Caco-2 (cell line): ENCODE results near the gene DIRAS1. TPM values are rescaled to one million over a fixed set of nuclear protein-coding genes. Genes with fewer than 3 reads are reported as not detected.

Experiments used
- BruUV-seq: library from RNA; stranded (reverse); fragments of 400-500 nt; replicated peaks from 2 replicates; lab custom pipeline; 2021; lab: Mats Ljungman, UMichigan
- CTCF ChIA-PET: fragments of 300-600 bp; sonication (Branson Sonifier 250); formaldehyde crosslinking; loops from one replicate; lab custom pipeline; 2022; ENCODE audit warnings: antibody characterized with exemption; lab: Charles Lee
- POLR2A ChIA-PET: fragments of 300-600 bp; sonication (Branson Sonifier 250); formaldehyde crosslinking; loops from one replicate; lab custom pipeline; 2022; ENCODE audit warnings: antibody characterized with exemption; lab: Charles Lee
- DNase-seq, 2 experiments: peaks; one replicate each; pipeline versions ENCODE4 v3.0.0 to v3.0.0-alpha.2; 2020 to 2022
- H3K27me3 ChIP-seq: replicated peaks from 2 replicates; pipeline ENCODE4 v1.6.0; 2011; ENCODE audit warnings: low read length; ENCODE audit not compliant: control insufficient read depth, insufficient read depth
- H3K36me3 ChIP-seq: 2 replicates; pipeline ENCODE4 v1.5.1; 2011; ENCODE audit warnings: low read length; ENCODE audit not compliant: control insufficient read depth, insufficient read depth
- H3K4me1 ChIP-seq: fragments of 250-450 bp; sonication (Bioruptor Pico); 2 replicates; pipeline ENCODE4 v1.5.1; 2020; ENCODE audit warnings: mild to moderate bottlenecking
- H3K4me3 ChIP-seq: 2 replicates; pipeline ENCODE4 v1.5.1; 2011; ENCODE audit warnings: low read depth, mild to moderate bottlenecking, control low read depth, low read length
- H3K9me3 ChIP-seq: fragments of 250-450 bp; sonication (Bioruptor Pico); 2 replicates; pipeline ENCODE4 v1.5.1; 2020; ENCODE audit warnings: mild to moderate bottlenecking, moderate library complexity
- H3K27ac Mint-ChIP-seq: one replicate; pipeline ENCODE4 v1.8.0; 2022; ENCODE audit warnings: mixed read lengths; ENCODE audit not compliant: unreplicated experiment
- H3K27me3 Mint-ChIP-seq: one replicate; pipeline ENCODE4 v1.8.0; 2022; ENCODE audit warnings: mixed read lengths; ENCODE audit not compliant: insufficient read depth, unreplicated experiment
- H3K36me3 Mint-ChIP-seq: one replicate; pipeline ENCODE4 v1.8.0; 2022; ENCODE audit warnings: mild to moderate bottlenecking, mixed read lengths; ENCODE audit not compliant: insufficient read depth, unreplicated experiment
- H3K4me1 Mint-ChIP-seq: one replicate; pipeline ENCODE4 v1.8.0; 2022; ENCODE audit warnings: low read depth, mixed read lengths; ENCODE audit not compliant: unreplicated experiment
- H3K4me3 Mint-ChIP-seq: one replicate; pipeline ENCODE4 v1.8.0; 2022; ENCODE audit warnings: mild to moderate bottlenecking, moderate library complexity, mixed read lengths; ENCODE audit not compliant: unreplicated experiment
- H3K9me3 Mint-ChIP-seq: one replicate; pipeline ENCODE4 v1.8.0; 2022; ENCODE audit warnings: mixed read lengths; ENCODE audit not compliant: unreplicated experiment
- intact Hi-C: fragments of 100-400 bp; cut with micrococcal nuclease; formaldehyde crosslinking; loops from one replicate; pipeline ENCODE4 v1.10.0; 2022; ENCODE audit not compliant: unreplicated experiment
- total RNA-seq: library from RNA; stranded (reverse); gene quantifications from 2 replicates; pipeline ENCODE4 v1.2.3, GENCODE V29; 2022
- TF ChIP-seq, protein P1 (sequence below), 2 experiments: fragments of 200-600 bp in 1 of 2; IDR thresholded peaks; 1 replicate in 1 of 2; 2 replicates in 1 of 2; pipeline versions ENCODE4 v1.5.1 to v1.8.0; 2011 to 2022; ENCODE audit warnings: antibody characterized with exemption in 1 of 2, control low read depth in 1 of 2, inconsistent platforms in 1 of 2, low read depth in 1 of 2, low read length in 1 of 2, mild to moderate bottlenecking in 1 of 2, moderate library complexity in 1 of 2; ENCODE audit not compliant: insufficient read depth in 1 of 2, severe bottlenecking in 1 of 2, unreplicated experiment in 1 of 2

Gene DIRAS1
- total RNA-seq, 1 experiment from 2014 or later, result 2.3 TPM

GRCh38 chr19:2700660-2701360 lies 20.4 kb downstream of the DIRAS1 start:
- TF ChIP-seq, protein P1, sequence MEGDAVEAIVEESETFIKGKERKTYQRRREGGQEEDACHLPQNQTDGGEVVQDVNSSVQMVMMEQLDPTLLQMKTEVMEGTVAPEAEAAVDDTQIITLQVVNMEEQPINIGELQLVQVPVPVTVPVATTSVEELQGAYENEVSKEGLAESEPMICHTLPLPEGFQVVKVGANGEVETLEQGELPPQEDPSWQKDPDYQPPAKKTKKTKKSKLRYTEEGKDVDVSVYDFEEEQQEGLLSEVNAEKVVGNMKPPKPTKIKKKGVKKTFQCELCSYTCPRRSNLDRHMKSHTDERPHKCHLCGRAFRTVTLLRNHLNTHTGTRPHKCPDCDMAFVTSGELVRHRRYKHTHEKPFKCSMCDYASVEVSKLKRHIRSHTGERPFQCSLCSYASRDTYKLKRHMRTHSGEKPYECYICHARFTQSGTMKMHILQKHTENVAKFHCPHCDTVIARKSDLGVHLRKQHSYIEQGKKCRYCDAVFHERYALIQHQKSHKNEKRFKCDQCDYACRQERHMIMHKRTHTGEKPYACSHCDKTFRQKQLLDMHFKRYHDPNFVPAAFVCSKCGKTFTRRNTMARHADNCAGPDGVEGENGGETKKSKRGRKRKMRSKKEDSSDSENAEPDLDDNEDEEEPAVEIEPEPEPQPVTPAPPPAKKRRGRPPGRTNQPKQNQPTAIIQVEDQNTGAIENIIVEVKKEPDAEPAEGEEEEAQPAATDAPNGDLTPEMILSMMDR (IDR thresholded peaks at IDR 0.05; ENCODE audit: insufficient read depth in 1 of 2, low read depth in 1 of 2, low read length in 1 of 2, severe bottlenecking in 1 of 2, unreplicated experiment in 1 of 2), result no peak
- DNase-seq, result no peak
- H3K9me3 Mint-ChIP-seq, result no peaks in the 10 kb centered on the region
- no peak overlapping the region for H3K27ac Mint-ChIP-seq
- Histone ChIP-seq H3K36me3 (no peaks in the 10 kb centered on the region), H3K4me3 (no peak overlapping the region), H3K27me3 (no peaks in the 10 kb centered on the region), H3K9me3 (no peaks in the 10 kb centered on the region), H3K4me1 (no peaks in the 10 kb centered on the region)
- CTCF ChIA-PET, result interaction anchor here (1.5 kb wide), 1 partner anchor 52 kb away, joined by 3 read pairs; no protein-coding TSS in a partner anchor
- peaks cover 21% of the 10 kb centered on the region for H3K27me3 Mint-ChIP-seq
- intact Hi-C loops, result no loop called here
- no peaks in the 10 kb centered on the region for H3K4me1 Mint-ChIP-seq
- POLR2A ChIA-PET, result no interaction called here
- no peaks in the 10 kb centered on the region for H3K36me3 Mint-ChIP-seq
- no peak overlapping the region for H3K4me3 Mint-ChIP-seq
- no TSS peak for BruUV-seq

GRCh38 chr19:2699413-2700140 lies 21.6 kb downstream of the DIRAS1 start:
- CTCF ChIA-PET, result no interaction called here
- H3K27ac Mint-ChIP-seq, result no peak overlapping the region
- TF ChIP-seq, protein P1 (IDR thresholded peaks at IDR 0.05; ENCODE audit: insufficient read depth in 1 of 2, low read depth in 1 of 2, low read length in 1 of 2, severe bottlenecking in 1 of 2, unreplicated experiment in 1 of 2), result no peak
- POLR2A ChIA-PET, result no interaction called here
- H3K9me3 Mint-ChIP-seq, result no peaks in the 10 kb centered on the region
- H3K36me3 Mint-ChIP-seq, result no peaks in the 10 kb centered on the region
- Histone ChIP-seq H3K4me1 (no peaks in the 10 kb centered on the region), H3K27me3 (no peaks in the 10 kb centered on the region), H3K9me3 (no peaks in the 10 kb centered on the region), H3K36me3 (no peaks in the 10 kb centered on the region), H3K4me3 (no peak overlapping the region)
- no peaks in the 10 kb centered on the region for H3K4me1 Mint-ChIP-seq
- peaks cover 21% of the 10 kb centered on the region for H3K27me3 Mint-ChIP-seq
- no peak overlapping the region for H3K4me3 Mint-ChIP-seq
- intact Hi-C loops, result no loop called here
- BruUV-seq, result no TSS peak
- DNase-seq, result no peak

- H3K27me3 ChIP-seq, result no peaks in the 10 kb centered on the region
- ChIA-PET CTCF (no interaction called here), POLR2A (no interaction called here)
- no peaks in the 10 kb centered on the region for H3K36me3 ChIP-seq
- BruUV-seq, result no TSS peak
- H3K4me1 Mint-ChIP-seq, result no peaks in the 10 kb centered on the region
- no peak overlapping the region for H3K27ac Mint-ChIP-seq
- TF ChIP-seq, protein P1 (IDR thresholded peaks at IDR 0.05; ENCODE audit: insufficient read depth in 1 of 2, low read depth in 1 of 2, low read length in 1 of 2, severe bottlenecking in 1 of 2, unreplicated experiment in 1 of 2), result no peak
- no peaks in the 10 kb centered on the region for H3K9me3 ChIP-seq
- no peak overlapping the region for H3K4me3 Mint-ChIP-seq
- H3K9me3 Mint-ChIP-seq, result no peaks in the 10 kb centered on the region
- H3K36me3 Mint-ChIP-seq, result no peaks in the 10 kb centered on the region
- no peak for DNase-seq
- intact Hi-C loops, result no loop called here
- no peaks in the 10 kb centered on the region for H3K4me1 ChIP-seq
- H3K27me3 Mint-ChIP-seq, result peaks cover 7% of the 10 kb centered on the region
- H3K4me3 ChIP-seq, result no peak overlapping the region
Observed at GRCh38 chr19:2694196-2694595, 27.0 kb downstream of the DIRAS1 start.
